ENCODE data around the gene TGFBRAP1. TPM values are rescaled to one million over a fixed set of nuclear protein-coding genes. Genes with fewer than 3 reads are reported as not detected.
A peak's percentile ranks its signal among the peaks of the same experiment; 100 is the strongest.

The TGFBRAP1 gene
- polyA plus RNA-seq, 1 donor = 10.3 TPM

- no peak for DNase-seq
Observed at GRCh38 chr2:105315314-105315713, 14.2 kb downstream of the TGFBRAP1 start.

- no peak for DNase-seq
Observed at GRCh38 chr2:105313877-105314276, 15.7 kb downstream of the TGFBRAP1 start.

GRCh38 chr2:105309147-105309545, 20.4 kb downstream of the TGFBRAP1 start:
- DNase-seq = peak; percentile 15

- DNase-seq = no peak
Observed at GRCh38 chr2:105308382-105309146, 21.0 kb downstream of the TGFBRAP1 start.

- DNase-seq = no peak
Observed at GRCh38 chr2:105307962-105308361, 21.6 kb downstream of the TGFBRAP1 start.

- DNase-seq = no peak
Observed at GRCh38 chr2:105307550-105307949, 22.0 kb downstream of the TGFBRAP1 start.

GRCh38 chr2:105307146-105307545, 22.4 kb downstream of the TGFBRAP1 start:
- DNase-seq = no peak

GRCh38 chr2:105301646-105302045, 27.9 kb downstream of the TGFBRAP1 start:
- DNase-seq = no peak

GRCh38 chr2:105299290-105299689, 30.2 kb downstream of the TGFBRAP1 start:
- no peak for DNase-seq

GRCh38 chr2:105298017-105298416, 31.5 kb downstream of the TGFBRAP1 start:
- no peak for DNase-seq

- no peak for DNase-seq
Observed at GRCh38 chr2:105297216-105297615, 32.3 kb downstream of the TGFBRAP1 start.

- no peak for DNase-seq
Observed at GRCh38 chr2:105296017-105296611, 33.4 kb downstream of the TGFBRAP1 start.

- DNase-seq = peak; percentile 19
Observed at GRCh38 chr2:105294844-105295481, 34.6 kb downstream of the TGFBRAP1 start.

GRCh38 chr2:105294046-105294445, 35.5 kb downstream of the TGFBRAP1 start:
- DNase-seq = no peak

GRCh38 chr2:105291981-105292380, 37.6 kb downstream of the TGFBRAP1 start:
- DNase-seq = no peak

- no peak for DNase-seq
Observed at GRCh38 chr2:105290981-105291660, 38.4 kb downstream of the TGFBRAP1 start.

- DNase-seq = no peak
Observed at GRCh38 chr2:105288133-105288532, 41.4 kb downstream of the TGFBRAP1 start.

- no peak for DNase-seq
Observed at GRCh38 chr2:105287692-105288091, 41.8 kb downstream of the TGFBRAP1 start.

- DNase-seq = no peak
Observed at GRCh38 chr2:105283532-105283931, 46.0 kb downstream of the TGFBRAP1 start.

- DNase-seq = no peak
Observed at GRCh38 chr2:105280281-105280680, 49.3 kb downstream of the TGFBRAP1 start.

GRCh38 chr2:105279126-105279525, 50.4 kb downstream of the TGFBRAP1 start:
- no peak for DNase-seq

- DNase-seq = no peak
Observed at GRCh38 chr2:105278654-105279053, 50.9 kb downstream of the TGFBRAP1 start.

GRCh38 chr2:105274046-105274445, 55.5 kb downstream of the TGFBRAP1 start:
- no peak for DNase-seq

All from hindlimb muscle (tissue), 1 donor.